ENCODE data around the gene ACO1. TPM values are rescaled to one million over a fixed set of nuclear protein-coding genes. Genes with fewer than 3 reads are reported as not detected.

The ACO1 gene
- total and polyA plus RNA-seq, 4 donors: 41.3 to 78.5 (median 59.5) TPM

DNA sequence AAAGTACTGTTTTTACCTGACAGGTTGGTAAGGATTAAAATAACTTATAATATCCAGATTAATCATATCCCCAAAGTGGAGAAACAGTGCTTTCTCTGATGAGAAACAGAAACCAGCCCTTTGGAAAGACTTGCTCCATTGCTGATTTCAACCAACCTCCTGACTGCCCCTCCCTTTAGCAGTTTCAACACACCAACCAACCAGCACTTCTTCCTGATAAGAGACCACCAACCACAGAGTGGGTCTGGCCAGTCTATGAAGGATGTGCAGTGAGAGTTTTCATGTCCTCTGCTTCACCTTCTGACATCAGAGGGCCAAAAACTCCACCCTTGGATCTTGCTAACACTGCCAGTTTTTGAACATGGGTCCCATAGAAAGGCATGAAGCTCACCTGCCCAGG is 113.5 kb downstream of the ACO1 start:
- Histone ChIP-seq H3K27ac (ENCODE audit: low read depth in 1 of 2, low read length in 2 of 2) (no peak overlapping the region), H3K4me1 (ENCODE audit: control insufficient read depth in 4 of 4, insufficient read depth in 4 of 4, low read length in 3 of 4) (no peaks in the 10 kb centered on the region), H3K36me3 (ENCODE audit: control insufficient read depth in 4 of 4, insufficient read depth in 3 of 4, low read depth in 1 of 4, low read length in 3 of 4) (peaks cover 6 to 26% (median 14%) of the 10 kb centered on the region in 4 donors), H3K9ac (ENCODE audit: low read depth in 1 of 2, low read length in 2 of 2) (no peak overlapping the region), H3K27me3 (ENCODE audit: control insufficient read depth in 4 of 4, insufficient read depth in 4 of 4, low read length in 3 of 4) (no peaks in the 10 kb centered on the region), H3K4me3 (ENCODE audit: low read depth in 1 of 3, low read length in 3 of 3) (no peak overlapping the region), H3K9me3 (ENCODE audit: control insufficient read depth in 4 of 4, low read length in 3 of 4) (no peaks in the 10 kb centered on the region)
- no peak for TF ChIP-seq SP1 (IDR thresholded peaks at IDR 0.05)
- no peak for TF ChIP-seq RAD21 (IDR thresholded peaks at IDR 0.05)
- no peak for TF ChIP-seq FOXA2 (IDR thresholded peaks at IDR 0.05)
- TF ChIP-seq EGR1 (IDR thresholded peaks at IDR 0.05; ENCODE audit: low read depth in 2 of 2): no peak
- no peak for DNase-seq (ENCODE audit: low spot score)

DNA sequence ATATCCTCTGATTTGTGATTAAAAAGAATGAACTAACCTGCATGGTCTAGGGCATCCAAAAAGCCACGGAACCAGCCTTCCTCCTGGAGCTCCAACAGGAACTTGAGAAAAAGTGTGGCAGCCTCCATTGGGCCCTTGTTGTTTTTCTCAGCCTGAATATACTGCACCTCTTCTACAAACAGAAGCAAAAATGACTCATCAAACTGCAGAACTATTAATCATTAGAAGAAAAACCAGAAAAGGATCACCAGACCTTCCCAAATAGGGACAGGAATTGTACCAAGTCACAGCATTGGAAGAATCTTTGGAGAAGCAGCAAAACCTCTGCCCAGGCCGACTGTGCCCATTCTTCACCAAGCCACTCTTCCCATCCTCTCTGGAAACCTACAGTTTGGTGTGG is 116.3 kb downstream of the ACO1 start:
- no peak for DNase-seq (ENCODE audit: low spot score)
- H3K4me3 ChIP-seq (ENCODE audit: low read depth in 1 of 3, low read length in 3 of 3): no peak overlapping the region
- H3K9me3 ChIP-seq (ENCODE audit: control insufficient read depth in 4 of 4, low read length in 3 of 4): no peaks in the 10 kb centered on the region
- H3K4me1 ChIP-seq (ENCODE audit: control insufficient read depth in 4 of 4, insufficient read depth in 4 of 4, low read length in 3 of 4): no peaks in the 10 kb centered on the region
- TF ChIP-seq RAD21 (IDR thresholded peaks at IDR 0.05): no peak
- TF ChIP-seq, protein P1, sequence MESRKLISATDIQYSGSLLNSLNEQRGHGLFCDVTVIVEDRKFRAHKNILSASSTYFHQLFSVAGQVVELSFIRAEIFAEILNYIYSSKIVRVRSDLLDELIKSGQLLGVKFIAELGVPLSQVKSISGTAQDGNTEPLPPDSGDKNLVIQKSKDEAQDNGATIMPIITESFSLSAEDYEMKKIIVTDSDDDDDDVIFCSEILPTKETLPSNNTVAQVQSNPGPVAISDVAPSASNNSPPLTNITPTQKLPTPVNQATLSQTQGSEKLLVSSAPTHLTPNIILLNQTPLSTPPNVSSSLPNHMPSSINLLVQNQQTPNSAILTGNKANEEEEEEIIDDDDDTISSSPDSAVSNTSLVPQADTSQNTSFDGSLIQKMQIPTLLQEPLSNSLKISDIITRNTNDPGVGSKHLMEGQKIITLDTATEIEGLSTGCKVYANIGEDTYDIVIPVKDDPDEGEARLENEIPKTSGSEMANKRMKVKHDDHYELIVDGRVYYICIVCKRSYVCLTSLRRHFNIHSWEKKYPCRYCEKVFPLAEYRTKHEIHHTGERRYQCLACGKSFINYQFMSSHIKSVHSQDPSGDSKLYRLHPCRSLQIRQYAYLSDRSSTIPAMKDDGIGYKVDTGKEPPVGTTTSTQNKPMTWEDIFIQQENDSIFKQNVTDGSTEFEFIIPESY (IDR thresholded peaks at IDR 0.05): no peak
- no peak for TF ChIP-seq HNF4A (conservative IDR thresholded peaks at IDR 0.05)
- TF ChIP-seq HNF4G (IDR thresholded peaks at IDR 0.05): no peak
- TF ChIP-seq, protein P2, sequence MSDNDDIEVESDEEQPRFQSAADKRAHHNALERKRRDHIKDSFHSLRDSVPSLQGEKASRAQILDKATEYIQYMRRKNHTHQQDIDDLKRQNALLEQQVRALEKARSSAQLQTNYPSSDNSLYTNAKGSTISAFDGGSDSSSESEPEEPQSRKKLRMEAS (IDR thresholded peaks at IDR 0.05): no peak
- TF ChIP-seq RXRA (IDR thresholded peaks at IDR 0.05): no peak
- no peak for TF ChIP-seq FOXA2 (IDR thresholded peaks at IDR 0.05)
- no peak for TF ChIP-seq JUND (IDR thresholded peaks at IDR 0.05)
- TF ChIP-seq YY1 (IDR thresholded peaks at IDR 0.05): no peak
- no peak for TF ChIP-seq NR2F2 (IDR thresholded peaks at IDR 0.05)
- TF ChIP-seq, protein P3, sequence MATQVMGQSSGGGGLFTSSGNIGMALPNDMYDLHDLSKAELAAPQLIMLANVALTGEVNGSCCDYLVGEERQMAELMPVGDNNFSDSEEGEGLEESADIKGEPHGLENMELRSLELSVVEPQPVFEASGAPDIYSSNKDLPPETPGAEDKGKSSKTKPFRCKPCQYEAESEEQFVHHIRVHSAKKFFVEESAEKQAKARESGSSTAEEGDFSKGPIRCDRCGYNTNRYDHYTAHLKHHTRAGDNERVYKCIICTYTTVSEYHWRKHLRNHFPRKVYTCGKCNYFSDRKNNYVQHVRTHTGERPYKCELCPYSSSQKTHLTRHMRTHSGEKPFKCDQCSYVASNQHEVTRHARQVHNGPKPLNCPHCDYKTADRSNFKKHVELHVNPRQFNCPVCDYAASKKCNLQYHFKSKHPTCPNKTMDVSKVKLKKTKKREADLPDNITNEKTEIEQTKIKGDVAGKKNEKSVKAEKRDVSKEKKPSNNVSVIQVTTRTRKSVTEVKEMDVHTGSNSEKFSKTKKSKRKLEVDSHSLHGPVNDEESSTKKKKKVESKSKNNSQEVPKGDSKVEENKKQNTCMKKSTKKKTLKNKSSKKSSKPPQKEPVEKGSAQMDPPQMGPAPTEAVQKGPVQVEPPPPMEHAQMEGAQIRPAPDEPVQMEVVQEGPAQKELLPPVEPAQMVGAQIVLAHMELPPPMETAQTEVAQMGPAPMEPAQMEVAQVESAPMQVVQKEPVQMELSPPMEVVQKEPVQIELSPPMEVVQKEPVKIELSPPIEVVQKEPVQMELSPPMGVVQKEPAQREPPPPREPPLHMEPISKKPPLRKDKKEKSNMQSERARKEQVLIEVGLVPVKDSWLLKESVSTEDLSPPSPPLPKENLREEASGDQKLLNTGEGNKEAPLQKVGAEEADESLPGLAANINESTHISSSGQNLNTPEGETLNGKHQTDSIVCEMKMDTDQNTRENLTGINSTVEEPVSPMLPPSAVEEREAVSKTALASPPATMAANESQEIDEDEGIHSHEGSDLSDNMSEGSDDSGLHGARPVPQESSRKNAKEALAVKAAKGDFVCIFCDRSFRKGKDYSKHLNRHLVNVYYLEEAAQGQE (IDR thresholded peaks at IDR 0.05): no peak
- no peak for TF ChIP-seq EGR1 (IDR thresholded peaks at IDR 0.05; ENCODE audit: low read depth in 2 of 2)
- no peak for TF ChIP-seq TAF1 (conservative IDR thresholded peaks at IDR 0.05)
- TF ChIP-seq, protein P4, sequence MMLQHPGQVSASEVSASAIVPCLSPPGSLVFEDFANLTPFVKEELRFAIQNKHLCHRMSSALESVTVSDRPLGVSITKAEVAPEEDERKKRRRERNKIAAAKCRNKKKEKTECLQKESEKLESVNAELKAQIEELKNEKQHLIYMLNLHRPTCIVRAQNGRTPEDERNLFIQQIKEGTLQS (IDR thresholded peaks at IDR 0.05): no peak
- TF ChIP-seq FOXA1 (IDR thresholded peaks at IDR 0.05): no peak
- TF ChIP-seq GABPA (IDR thresholded peaks at IDR 0.05 in 1 of 2, conservative IDR thresholded peaks at IDR 0.05 in 1 of 2): no peak
- TF ChIP-seq SP1 (IDR thresholded peaks at IDR 0.05): no peak
- H3K27me3 ChIP-seq (ENCODE audit: control insufficient read depth in 4 of 4, insufficient read depth in 4 of 4, low read length in 3 of 4): no peaks in the 10 kb centered on the region
- 94% methylated on average over 2 of the region's 2 CpGs for WGBS
- no peak overlapping the region for H3K27ac ChIP-seq (ENCODE audit: low read depth in 1 of 2, low read length in 2 of 2)
- H3K36me3 ChIP-seq (ENCODE audit: control insufficient read depth in 4 of 4, insufficient read depth in 3 of 4, low read depth in 1 of 4, low read length in 3 of 4): peaks cover 8 to 26% (median 14%) of the 10 kb centered on the region in 4 donors
- no peak overlapping the region for H3K9ac ChIP-seq (ENCODE audit: low read depth in 1 of 2, low read length in 2 of 2)

Data from liver (tissue), 9 donors.